PC-3 (cell line): ENCODE results near the gene POP4.

Source experiments
- EZH2phosphoT487 ChIP-seq: fragments of 300-600 bp; sonication (generic); IDR thresholded peaks from 2 replicates; pipeline ENCODE4 v1.6.1; 2018; ENCODE audit warnings: mild to moderate bottlenecking, antibody characterized with exemption, low read length, borderline replicate concordance
- TF ChIP-seq, protein P1 (sequence below): fragments of 300-600 bp; sonication (generic); conservative IDR thresholded peaks from 2 replicates; pipeline ENCODE4 v1.5.1; 2017; ENCODE audit warnings: antibody characterized with exemption, low read depth, mild to moderate bottlenecking, low read length

DNA sequence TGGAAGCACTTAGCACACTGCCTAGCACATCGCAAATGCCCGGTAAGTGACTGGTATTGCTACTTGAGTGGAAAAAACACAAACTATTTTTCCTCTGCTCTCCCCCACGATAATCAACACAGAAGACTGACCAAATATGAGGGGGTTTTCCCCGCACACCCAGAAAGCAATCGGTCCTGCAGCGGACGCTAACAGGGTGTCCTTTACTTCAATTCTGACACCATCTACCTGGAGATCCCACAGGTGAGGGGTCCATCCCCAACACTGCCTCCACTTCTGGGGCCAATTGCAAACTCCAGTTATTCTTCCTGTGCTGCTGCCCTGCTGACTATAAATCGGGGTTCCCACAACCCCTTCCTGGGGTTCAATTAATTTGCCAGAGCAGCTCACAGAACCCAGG, 33.0 kb downstream of the POP4 start:
- TF ChIP-seq, protein P1, sequence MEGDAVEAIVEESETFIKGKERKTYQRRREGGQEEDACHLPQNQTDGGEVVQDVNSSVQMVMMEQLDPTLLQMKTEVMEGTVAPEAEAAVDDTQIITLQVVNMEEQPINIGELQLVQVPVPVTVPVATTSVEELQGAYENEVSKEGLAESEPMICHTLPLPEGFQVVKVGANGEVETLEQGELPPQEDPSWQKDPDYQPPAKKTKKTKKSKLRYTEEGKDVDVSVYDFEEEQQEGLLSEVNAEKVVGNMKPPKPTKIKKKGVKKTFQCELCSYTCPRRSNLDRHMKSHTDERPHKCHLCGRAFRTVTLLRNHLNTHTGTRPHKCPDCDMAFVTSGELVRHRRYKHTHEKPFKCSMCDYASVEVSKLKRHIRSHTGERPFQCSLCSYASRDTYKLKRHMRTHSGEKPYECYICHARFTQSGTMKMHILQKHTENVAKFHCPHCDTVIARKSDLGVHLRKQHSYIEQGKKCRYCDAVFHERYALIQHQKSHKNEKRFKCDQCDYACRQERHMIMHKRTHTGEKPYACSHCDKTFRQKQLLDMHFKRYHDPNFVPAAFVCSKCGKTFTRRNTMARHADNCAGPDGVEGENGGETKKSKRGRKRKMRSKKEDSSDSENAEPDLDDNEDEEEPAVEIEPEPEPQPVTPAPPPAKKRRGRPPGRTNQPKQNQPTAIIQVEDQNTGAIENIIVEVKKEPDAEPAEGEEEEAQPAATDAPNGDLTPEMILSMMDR = no peak
- no peak for TF ChIP-seq EZH2phosphoT487
